ENCODE data around the gene GJB3.
"Not testable (repeated sequence)": the region's sequence is repeated elsewhere in the genome, so short reads cannot be mapped to it uniquely, and the experiment has no call there.

The GJB3 gene

GRCh38 chr1:34781071-34781843 lies at the start of gene GJB3:
TSS of gene GJB3 (plus strand) at chr1:34781214. CDS start at chr1:34784763, 3,549 bp downstream.
- DNase-seq, result peak; percentile 52

- not testable (repeated sequence) for DNase-seq
Observed at GRCh38 chr1:34732831-34733230, 48.2 kb upstream of the GJB3 start.

- DNase-seq, result no peak
Observed at GRCh38 chr1:34736692-34737091, 44.3 kb upstream of the GJB3 start.

GRCh38 chr1:34737236-34737635 lies 43.8 kb upstream of the GJB3 start:
- not testable (repeated sequence) for DNase-seq

- DNase-seq, result no peak
Observed at GRCh38 chr1:34739613-34740012, 41.4 kb upstream of the GJB3 start.

GRCh38 chr1:34740161-34740868 lies 40.7 kb upstream of the GJB3 start:
- no peak for DNase-seq

- DNase-seq, result peak; percentile 88
Observed at GRCh38 chr1:34742667-34743270, 38.2 kb upstream of the GJB3 start.

GRCh38 chr1:34743775-34744174 lies 37.2 kb upstream of the GJB3 start:
- no peak for DNase-seq

GRCh38 chr1:34744851-34745250 lies 36.2 kb upstream of the GJB3 start:
- no peak for DNase-seq

GRCh38 chr1:34745666-34746065 lies 35.3 kb upstream of the GJB3 start:
- no peak for DNase-seq

- no peak for DNase-seq
Observed at GRCh38 chr1:34746101-34746500, 34.9 kb upstream of the GJB3 start.

- DNase-seq, result no peak
Observed at GRCh38 chr1:34746785-34747637, 34.0 kb upstream of the GJB3 start.

GRCh38 chr1:34747638-34747941 lies 33.4 kb upstream of the GJB3 start:
- no peak for DNase-seq

- no peak for DNase-seq
Observed at GRCh38 chr1:34749992-34750391, 31.0 kb upstream of the GJB3 start.

- DNase-seq, result no peak
Observed at GRCh38 chr1:34750610-34751009, 30.4 kb upstream of the GJB3 start.

- DNase-seq, result no peak
Observed at GRCh38 chr1:34753163-34753562, 27.9 kb upstream of the GJB3 start.

GRCh38 chr1:34754964-34755637 lies 25.9 kb upstream of the GJB3 start, which contains the start of gene GJB5:
TSS of gene GJB5 (plus strand) at chr1:34755047. CDS start at chr1:34757331, 2,284 bp downstream.
- DNase-seq, result no peak

GRCh38 chr1:34755961-34756360 lies 25.1 kb upstream of the GJB3 start:
- no peak for DNase-seq

- DNase-seq, result no peak
Observed at GRCh38 chr1:34757386-34757785, 23.6 kb upstream of the GJB3 start.

- DNase-seq, result no peak
Observed at GRCh38 chr1:34758751-34759150, 22.3 kb upstream of the GJB3 start.

GRCh38 chr1:34759503-34760357 lies 21.3 kb upstream of the GJB3 start, which contains the start of gene GJB4:
TSS of gene GJB4 (plus strand) at chr1:34759740. CDS start at chr1:34761255, 1,515 bp downstream.
- peak; percentile 35 for DNase-seq
